ENCODE measurements around the gene PCNX2.

Gene PCNX2

DNA sequence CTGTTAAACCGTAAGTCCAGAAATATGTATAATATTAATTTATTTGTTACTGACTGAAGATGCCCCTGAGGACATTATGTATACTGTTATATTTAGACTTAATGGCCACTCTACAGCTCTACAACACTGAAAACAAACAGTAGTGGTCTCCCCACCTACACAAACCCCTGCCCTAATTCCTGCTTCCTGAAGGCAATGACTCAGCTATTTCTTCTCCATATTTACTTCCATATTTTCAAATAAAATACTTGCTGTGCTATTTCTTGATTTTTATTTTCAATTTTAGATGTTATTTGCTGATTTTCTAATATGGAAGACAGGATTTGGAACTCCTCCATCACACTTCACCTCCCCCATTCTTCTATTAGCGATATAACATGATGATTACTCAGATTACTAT is 97.6 kb downstream of the PCNX2 start:
- no peak overlapping the region for H3K27ac ChIP-seq
- no peak for TF ChIP-seq ZFX (IDR thresholded peaks at IDR 0.05)
- TF ChIP-seq, protein P1, sequence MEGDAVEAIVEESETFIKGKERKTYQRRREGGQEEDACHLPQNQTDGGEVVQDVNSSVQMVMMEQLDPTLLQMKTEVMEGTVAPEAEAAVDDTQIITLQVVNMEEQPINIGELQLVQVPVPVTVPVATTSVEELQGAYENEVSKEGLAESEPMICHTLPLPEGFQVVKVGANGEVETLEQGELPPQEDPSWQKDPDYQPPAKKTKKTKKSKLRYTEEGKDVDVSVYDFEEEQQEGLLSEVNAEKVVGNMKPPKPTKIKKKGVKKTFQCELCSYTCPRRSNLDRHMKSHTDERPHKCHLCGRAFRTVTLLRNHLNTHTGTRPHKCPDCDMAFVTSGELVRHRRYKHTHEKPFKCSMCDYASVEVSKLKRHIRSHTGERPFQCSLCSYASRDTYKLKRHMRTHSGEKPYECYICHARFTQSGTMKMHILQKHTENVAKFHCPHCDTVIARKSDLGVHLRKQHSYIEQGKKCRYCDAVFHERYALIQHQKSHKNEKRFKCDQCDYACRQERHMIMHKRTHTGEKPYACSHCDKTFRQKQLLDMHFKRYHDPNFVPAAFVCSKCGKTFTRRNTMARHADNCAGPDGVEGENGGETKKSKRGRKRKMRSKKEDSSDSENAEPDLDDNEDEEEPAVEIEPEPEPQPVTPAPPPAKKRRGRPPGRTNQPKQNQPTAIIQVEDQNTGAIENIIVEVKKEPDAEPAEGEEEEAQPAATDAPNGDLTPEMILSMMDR (conservative IDR thresholded peaks at IDR 0.05) = no peak

DNA sequence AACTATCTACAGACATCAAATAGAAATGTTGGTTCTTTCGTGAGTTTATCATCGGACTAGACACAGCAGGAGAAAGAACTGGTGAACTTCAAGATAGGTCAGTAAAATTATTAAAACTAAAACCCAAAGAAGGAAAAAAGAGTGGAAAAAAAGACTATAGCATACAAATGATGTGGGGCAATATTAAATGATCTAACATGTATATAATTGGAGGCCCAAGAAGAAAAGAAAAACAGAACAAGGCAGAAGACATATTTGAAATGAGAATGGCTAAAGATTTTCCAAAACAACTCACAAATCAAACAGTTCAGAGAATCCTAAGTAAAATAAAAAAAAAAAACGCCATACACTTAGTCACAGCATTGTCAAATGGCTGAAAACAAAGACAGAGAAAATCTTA is 101.8 kb downstream of the PCNX2 start:
- TF ChIP-seq, protein P1 (conservative IDR thresholded peaks at IDR 0.05) = no peak
- no peak for TF ChIP-seq ZFX (IDR thresholded peaks at IDR 0.05)
- H3K27ac ChIP-seq = no peak overlapping the region

DNA sequence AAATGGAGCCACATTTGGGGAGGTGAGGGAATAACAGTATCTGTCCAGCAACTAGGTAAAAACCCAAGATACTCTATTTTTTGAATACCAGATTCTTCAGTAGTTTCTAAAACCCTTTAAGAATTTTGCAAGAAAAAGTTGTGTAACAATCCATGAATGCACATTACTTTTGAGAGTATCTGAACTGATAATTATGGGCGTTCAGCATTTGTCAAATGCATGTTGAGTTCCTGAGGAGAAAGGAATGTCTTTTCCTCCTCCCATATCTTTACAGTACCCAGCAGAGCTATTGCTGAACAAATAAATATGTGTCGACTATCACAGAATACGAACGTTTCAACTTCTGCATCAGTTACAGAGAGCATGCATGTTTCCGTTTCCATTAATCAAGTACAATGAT is 104.5 kb downstream of the PCNX2 start:
- no peak overlapping the region for H3K27ac ChIP-seq
- no peak for TF ChIP-seq ZFX (IDR thresholded peaks at IDR 0.05)
- TF ChIP-seq, protein P1 (conservative IDR thresholded peaks at IDR 0.05) = no peak

DNA sequence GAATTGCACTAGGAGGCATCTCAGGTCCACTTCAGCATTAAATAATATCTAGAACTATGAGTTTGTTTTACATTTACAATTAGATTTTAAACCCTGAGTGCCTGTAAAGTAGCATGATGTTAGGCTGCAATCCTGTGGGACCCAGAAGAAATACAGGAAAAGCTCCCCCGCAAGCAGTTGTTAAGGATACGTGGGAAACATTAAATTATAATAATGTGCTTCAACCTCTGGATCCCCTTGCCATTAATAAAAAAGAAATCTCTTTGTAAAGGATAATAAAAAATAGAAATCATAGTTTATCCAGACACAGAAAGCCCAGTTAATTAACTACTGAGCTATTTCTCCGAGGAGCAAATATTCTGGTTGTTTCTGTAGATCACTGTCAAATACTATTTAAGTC is 106.0 kb downstream of the PCNX2 start:
- H3K27ac ChIP-seq = no peak overlapping the region
- TF ChIP-seq, protein P1 (conservative IDR thresholded peaks at IDR 0.05) = no peak
- TF ChIP-seq ZFX (IDR thresholded peaks at IDR 0.05) = no peak

DNA sequence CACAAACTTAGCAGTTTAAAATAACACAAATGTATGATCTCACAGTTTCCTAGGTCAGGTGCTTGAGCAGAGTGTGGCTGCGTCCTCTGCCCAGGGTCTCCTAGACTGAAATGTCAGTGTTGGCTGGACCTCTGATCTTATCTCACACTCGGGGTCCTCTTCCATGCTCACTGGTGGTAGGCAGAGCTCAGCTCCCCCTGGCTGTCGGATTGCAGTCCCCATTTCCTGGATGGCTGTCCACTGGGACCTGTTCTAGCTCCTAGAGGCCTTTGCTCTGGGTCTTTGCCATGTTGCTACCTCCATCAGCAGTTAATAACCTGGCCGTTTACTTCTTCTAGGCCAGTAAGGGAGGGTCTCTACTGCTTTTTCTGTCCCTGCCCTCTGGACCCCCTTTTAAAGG is 107.5 kb downstream of the PCNX2 start:
- no peak overlapping the region for H3K27ac ChIP-seq
- no peak for TF ChIP-seq ZFX (IDR thresholded peaks at IDR 0.05)
- TF ChIP-seq, protein P1 (conservative IDR thresholded peaks at IDR 0.05) = no peak

DNA sequence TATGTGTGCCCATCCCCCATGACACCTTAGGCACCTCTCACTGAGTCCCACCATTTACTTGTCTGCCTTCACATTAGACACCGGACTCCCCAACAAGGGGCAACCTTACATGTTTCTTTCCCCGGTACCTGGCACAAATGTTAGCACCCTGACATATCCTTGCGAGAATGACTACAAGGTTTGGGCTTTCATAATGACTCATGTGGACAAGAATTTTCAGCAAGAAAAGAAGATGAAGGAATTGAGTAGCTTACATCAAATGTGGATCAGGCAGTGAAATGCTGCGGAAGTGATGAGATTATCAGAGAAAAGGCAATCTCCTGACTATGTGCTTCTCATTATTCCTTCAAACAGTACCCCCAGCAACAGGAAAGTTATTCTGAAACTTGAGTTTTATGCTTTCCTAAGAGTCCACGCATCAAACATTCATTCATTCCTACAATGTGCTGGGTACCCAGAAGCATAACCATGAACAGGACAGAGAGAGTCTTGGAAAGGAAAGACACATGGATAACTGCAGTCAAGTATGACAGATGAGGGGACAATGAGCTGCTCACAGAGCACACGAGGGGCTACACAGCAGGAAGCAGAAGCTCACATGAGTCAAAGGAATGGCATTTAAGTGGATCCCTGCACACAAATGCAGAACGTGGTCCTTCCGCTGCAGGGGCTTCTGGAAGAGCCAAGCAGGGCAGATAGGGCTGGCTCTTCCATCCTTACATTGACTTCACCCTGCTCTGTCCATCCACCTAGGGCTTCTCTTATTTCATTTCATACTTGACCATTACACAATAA is 112.1 kb downstream of the PCNX2 start:
- no peak overlapping the region for H3K27ac ChIP-seq
- TF ChIP-seq, protein P1 (conservative IDR thresholded peaks at IDR 0.05) = no peak
- no peak for TF ChIP-seq ZFX (IDR thresholded peaks at IDR 0.05)

DNA sequence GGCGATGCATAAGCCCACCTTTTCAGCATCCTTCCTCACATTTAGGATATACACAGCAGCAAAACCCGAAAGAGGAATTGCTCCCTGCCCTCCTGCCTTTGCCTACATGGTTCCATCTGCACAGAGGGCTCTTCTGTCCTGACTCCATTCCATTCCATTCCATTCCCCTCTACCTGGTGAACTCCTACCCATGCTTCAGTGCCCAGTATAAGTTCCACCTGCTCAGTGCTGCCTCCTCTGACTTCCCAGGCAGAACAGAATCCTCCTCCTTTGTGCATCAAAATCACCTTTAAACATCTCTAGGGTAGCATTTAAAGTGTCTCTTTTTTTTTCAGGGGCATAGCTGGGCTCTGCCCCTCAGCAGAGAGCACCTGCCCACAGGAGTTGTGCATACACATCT is 112.9 kb downstream of the PCNX2 start:
- no peak for TF ChIP-seq ZFX (IDR thresholded peaks at IDR 0.05)
- TF ChIP-seq, protein P1 (conservative IDR thresholded peaks at IDR 0.05) = no peak
- H3K27ac ChIP-seq = no peak overlapping the region

All from C4-2B (cell line).